HepG2 (cell line): ENCODE measurements around the gene C5orf15. TPM values are rescaled to one million over a fixed set of nuclear protein-coding genes. Genes with fewer than 3 reads are reported as not detected.

ENCODE experiments used
- ATAC-seq: fragments of 200-7000 bp; cut with Tn5 transposase; 3 replicates; pipeline ENCODE4 v1.9.1; 2020; ENCODE audit warnings: mild to moderate bottlenecking, moderate library complexity
- BruUV-seq: library from RNA; stranded (reverse); fragments of 400-500 nt; replicated peaks from 2 replicates; lab custom pipeline; 2021; lab: Mats Ljungman, UMichigan
- CTCF ChIA-PET: fragments of 300-600 bp; formaldehyde crosslinking; extraction: SDS; loops from one replicate; lab custom pipeline; 2021; ENCODE audit warnings: low total read pairs, inconsistent platforms, low intra/inter-chr PET ratio; lab: Yijun Ruan, JAX
- POLR2A ChIA-PET: fragments of 350-600 bp; sonication (Branson Sonifier 250); formaldehyde crosslinking; loops from one replicate; lab custom pipeline; 2020; ENCODE audit warnings: antibody characterized with exemption, inconsistent platforms; lab: Yijun Ruan, JAX
- DNase-seq: peaks from one replicate; pipeline ENCODE4 v3.0.0-alpha.2; 2015; ENCODE audit warnings: low spot score
- FAIRE-seq: peaks from 3 replicates; lab custom pipeline; 2011; peaks lifted over from hg19 to GRCh38; lab: Jason Lieb, UNC
- H2AFZ ChIP-seq: one replicate; pipeline ENCODE4 v1.6.1; 2011; ENCODE audit warnings: low read length, inconsistent platforms
- H3K27ac ChIP-seq: fragments of 300-600 bp; 3 replicates; pipeline ENCODE4 v1.8.0; 2011; ENCODE audit warnings: mixed run types, mild to moderate bottlenecking, mixed read lengths, low read length, inconsistent platforms; ENCODE audit not compliant: insufficient read depth; ENCODE audit errors: extremely low read length
- H3K27me3 ChIP-seq, 2 experiments: fragments of 200-600 bp in 1 of 2; 2 replicates in 1 of 2; 3 replicates in 1 of 2; pipeline versions ENCODE4 v1.6.0 to v1.8.0; 2011; ENCODE audit warnings: low read length in 2 of 2, mild to moderate bottlenecking in 2 of 2, moderate library complexity in 2 of 2, inconsistent platforms in 1 of 2; ENCODE audit not compliant: insufficient read depth in 2 of 2, control insufficient read depth in 1 of 2
- H3K36me3 ChIP-seq, 2 experiments: fragments of 200-600 bp in 1 of 2; replicated peaks in 1 of 2; 2 replicates in 1 of 2; 3 replicates in 1 of 2; pipeline versions ENCODE4 v1.5.1 to v1.8.0; 2011; ENCODE audit warnings: low read length in 2 of 2, inconsistent platforms in 1 of 2; ENCODE audit not compliant: insufficient read depth in 2 of 2, control insufficient read depth in 1 of 2
- H3K4me1 ChIP-seq: 2 replicates; pipeline ENCODE4 v1.5.1; 2012; ENCODE audit warnings: low read length, inconsistent platforms; ENCODE audit not compliant: insufficient read depth
- H3K4me2 ChIP-seq: 2 replicates; pipeline ENCODE4 v1.6.0; 2011; ENCODE audit warnings: low read depth, low read length, inconsistent platforms
- H3K4me3 ChIP-seq, 3 experiments: fragments of 200-600 bp in 1 of 3; sonication (generic), shearing (Covaris generic) in 1 of 3; replicated peaks in 1 of 3; 2 replicates each; pipeline ENCODE4 v1.5.1; 2011 to 2016; ENCODE audit warnings: low read length in 3 of 3, inconsistent platforms in 2 of 3, low read depth in 2 of 3, mild to moderate bottlenecking in 2 of 3, control low read depth in 1 of 3, mixed read lengths in 1 of 3; ENCODE audit not compliant: insufficient read depth in 1 of 3
- H3K79me2 ChIP-seq: one replicate; pipeline ENCODE4 v1.6.1; 2011; ENCODE audit warnings: low read length, inconsistent platforms; ENCODE audit not compliant: insufficient read depth
- H3K9ac ChIP-seq: 2 replicates; pipeline ENCODE4 v1.6.0; 2011; ENCODE audit warnings: mild to moderate bottlenecking, low read depth, low read length, inconsistent platforms; ENCODE audit not compliant: insufficient read depth
- H3K9me3 ChIP-seq: 2 replicates; pipeline ENCODE4 v1.5.1; 2012; ENCODE audit warnings: mild to moderate bottlenecking, low read length
- H4K20me1 ChIP-seq: 2 replicates; pipeline ENCODE4 v1.6.0; 2011; ENCODE audit warnings: inconsistent platforms, mild to moderate bottlenecking, low read length, moderate library complexity; ENCODE audit not compliant: insufficient read depth
- FOXC1 ChIP-seq: sonication (generic); formaldehyde crosslinking; IDR thresholded peaks from 2 replicates; pipeline ENCODE4 v1.8.0; 2022; ENCODE audit warnings: mild to moderate bottlenecking, missing genetic modification reagents, borderline replicate concordance
- HNRNPLL ChIP-seq: fragments of 200-400 bp; formaldehyde crosslinking; IDR thresholded peaks from 2 replicates; pipeline ENCODE4 v1.6.1; 2017; ENCODE audit warnings: mild to moderate bottlenecking, low read depth, low read length; ENCODE audit not compliant: poor library complexity, severe bottlenecking
- KLF9 ChIP-seq: IDR thresholded peaks from 2 replicates; pipeline ENCODE4 v1.6.1; 2016; ENCODE audit warnings: low read depth
- MTA1 ChIP-seq: sonication (generic); formaldehyde crosslinking; IDR thresholded peaks from 2 replicates; pipeline ENCODE4 v1.4.0; 2020; ENCODE audit warnings: missing genetic modification reagents, mild to moderate bottlenecking, borderline replicate concordance
- PHB2 ChIP-seq: fragments of 450-650 bp; IDR thresholded peaks from 2 replicates; pipeline ENCODE4 v1.6.1; 2018; ENCODE audit not compliant: partially characterized antibody
- REL ChIP-seq: sonication (generic); formaldehyde crosslinking; conservative IDR thresholded peaks from 2 replicates; pipeline ENCODE4 v1.8.0; 2022; ENCODE audit warnings: mild to moderate bottlenecking, missing genetic modification reagents, moderate library complexity
- SMAD1 ChIP-seq: sonication (generic); formaldehyde crosslinking; IDR thresholded peaks from 2 replicates; pipeline ENCODE4 v1.4.0; 2020; ENCODE audit warnings: missing genetic modification reagents, low read depth, mild to moderate bottlenecking, borderline replicate concordance
- STAG1 ChIP-seq: sonication (generic); formaldehyde crosslinking; IDR thresholded peaks from 2 replicates; pipeline ENCODE4 v1.4.0; 2020; ENCODE audit warnings: missing genetic modification reagents
- ZFP37 ChIP-seq: sonication (generic); formaldehyde crosslinking; IDR thresholded peaks from 2 replicates; pipeline ENCODE4 v1.4.0; 2020; ENCODE audit warnings: missing genetic modification reagents, borderline replicate concordance
- ZMYM4 ChIP-seq: sonication (generic); formaldehyde crosslinking; IDR thresholded peaks from 2 replicates; pipeline ENCODE4 v1.8.1; 2023; ENCODE audit warnings: mild to moderate bottlenecking, missing genetic modification reagents
- ZNF12 ChIP-seq: sonication (generic); formaldehyde crosslinking; IDR thresholded peaks from 2 replicates; pipeline ENCODE4 v1.5.0; 2020; ENCODE audit warnings: missing genetic modification reagents
- ZNF281 ChIP-seq: sonication (generic); formaldehyde crosslinking; IDR thresholded peaks from 2 replicates; pipeline ENCODE4 v1.4.0; 2020; ENCODE audit warnings: missing genetic modification reagents, borderline replicate concordance
- ZNF367 ChIP-seq: sonication (generic); formaldehyde crosslinking; IDR thresholded peaks from 2 replicates; pipeline ENCODE4 v1.4.0; 2020; ENCODE audit warnings: missing genetic modification reagents, borderline replicate concordance
- WGBS: methylation state at CpG from one replicate; pipeline ENCODE4 v1.1.6; 2017; ENCODE audit warnings: low lambda C conversion rate; 5-methylcytosine and 5-hydroxymethylcytosine counted together
- in situ Hi-C: cut with HindIII; loops from 2 replicates; pipeline ENCODE4 v1.10.0; 2017; ENCODE audit warnings: low pct_unique_long_range_greater_than_20kb; ENCODE audit not compliant: extremely low pct_ligation_motif_present
- intact Hi-C: fragments of 100-400 bp; cut with micrococcal nuclease; formaldehyde crosslinking; loops from one replicate; pipeline ENCODE4 v1.10.0; 2022; ENCODE audit not compliant: unreplicated experiment
- polyA plus RNA-seq, 8 experiments: library from polyadenylated mRNA; depleted of rRNA in 3 of 8; stranded (reverse) in 7 of 8; unstranded in 1 of 8; fragments of >200 nt; fragmentation: Illumina TruSeq in 4 of 8; extraction: Trizol in 4 of 8; gene quantifications; 2 replicates each; pipeline versions ENCODE4 v1.2.1 to v1.2.3, GENCODE V29; 2011 to 2016; ENCODE audit warnings: low read depth in 4 of 8, missing spikeins in 1 of 8, mixed read lengths in 1 of 8; ENCODE audit not compliant: insufficient read depth in 1 of 8
- total RNA-seq, 5 experiments: library from RNA; depleted of rRNA; stranded (reverse); fragments of >200 nt; fragmentation: Illumina TruSeq; extraction: Trizol; gene quantifications; 2 replicates each; pipeline ENCODE4 v1.2.3, GENCODE V29; 2016; ENCODE audit warnings: low read depth in 1 of 5
- TF ChIP-seq, protein P1 (sequence below): sonication (generic); formaldehyde crosslinking; IDR thresholded peaks from 2 replicates; pipeline ENCODE4 v1.4.0; 2020; ENCODE audit warnings: missing genetic modification reagents

C5orf15 gene
- total and polyA plus RNA-seq, 2 of the 13 experiments (the other 11 are each of a cell fraction or from before 2014, with no cell fraction given), result 58.5 to 82.7 TPM

DNA sequence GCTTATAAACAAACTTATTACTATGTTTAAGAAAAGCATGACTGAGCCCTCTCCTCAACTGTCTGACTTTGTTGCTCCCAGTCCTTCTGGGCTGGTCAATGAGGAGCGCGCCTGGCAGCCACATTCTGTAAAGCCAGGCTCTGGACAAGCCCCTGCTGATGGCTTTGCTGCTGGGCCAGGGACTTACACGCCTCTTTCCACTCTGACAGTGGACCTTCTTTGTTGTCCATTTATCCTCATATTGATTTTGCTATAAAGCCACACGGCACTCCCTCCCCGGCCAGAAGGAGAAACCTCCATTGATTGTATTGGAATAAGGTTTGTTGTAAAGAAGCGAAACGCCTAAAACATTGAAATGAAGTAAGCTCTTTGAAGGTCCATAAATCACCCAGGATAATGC, 50.6 kb downstream of the C5orf15 start:
- H3K27ac ChIP-seq, result no peak overlapping the region
- peaks cover 11% of the 10 kb centered on the region for H3K4me1 ChIP-seq
- ChIA-PET POLR2A (no interaction called here), CTCF (no interaction called here)
- no peak for TF ChIP-seq ZFP37 (CRISPR knock-in tag)
- TF ChIP-seq, protein P1, sequence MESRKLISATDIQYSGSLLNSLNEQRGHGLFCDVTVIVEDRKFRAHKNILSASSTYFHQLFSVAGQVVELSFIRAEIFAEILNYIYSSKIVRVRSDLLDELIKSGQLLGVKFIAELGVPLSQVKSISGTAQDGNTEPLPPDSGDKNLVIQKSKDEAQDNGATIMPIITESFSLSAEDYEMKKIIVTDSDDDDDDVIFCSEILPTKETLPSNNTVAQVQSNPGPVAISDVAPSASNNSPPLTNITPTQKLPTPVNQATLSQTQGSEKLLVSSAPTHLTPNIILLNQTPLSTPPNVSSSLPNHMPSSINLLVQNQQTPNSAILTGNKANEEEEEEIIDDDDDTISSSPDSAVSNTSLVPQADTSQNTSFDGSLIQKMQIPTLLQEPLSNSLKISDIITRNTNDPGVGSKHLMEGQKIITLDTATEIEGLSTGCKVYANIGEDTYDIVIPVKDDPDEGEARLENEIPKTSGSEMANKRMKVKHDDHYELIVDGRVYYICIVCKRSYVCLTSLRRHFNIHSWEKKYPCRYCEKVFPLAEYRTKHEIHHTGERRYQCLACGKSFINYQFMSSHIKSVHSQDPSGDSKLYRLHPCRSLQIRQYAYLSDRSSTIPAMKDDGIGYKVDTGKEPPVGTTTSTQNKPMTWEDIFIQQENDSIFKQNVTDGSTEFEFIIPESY (CRISPR knock-in tag), result no peak
- TF ChIP-seq MTA1 (CRISPR knock-in tag), result no peak
- TF ChIP-seq HNRNPLL, result no peak
- no peak for TF ChIP-seq ZNF281
- no peak for TF ChIP-seq STAG1
- no peak for TF ChIP-seq REL (CRISPR knock-in tag)
- TF ChIP-seq FOXC1, result no peak
- TF ChIP-seq SMAD1 (CRISPR knock-in tag), result no peak
- TF ChIP-seq ZNF12 (CRISPR knock-in tag), result no peak
- no peak for TF ChIP-seq KLF9 (CRISPR knock-in tag)
- TF ChIP-seq PHB2, result no peak
- no peak for TF ChIP-seq ZMYM4 (CRISPR knock-in tag)
- no peak for TF ChIP-seq ZNF367 (CRISPR knock-in tag)
- H4K20me1 ChIP-seq, result no peaks in the 10 kb centered on the region
- no peaks in the 10 kb centered on the region for H3K36me3 ChIP-seq
- H3K4me2 ChIP-seq, result no peak overlapping the region
- FAIRE-seq (no peak), DNase-seq (no peak), ATAC-seq (no peak)
- H3K4me3 ChIP-seq, result no peak overlapping the region
- in situ Hi-C loops, result no loop called here
- WGBS, result 41% methylated on average over 7 of the region's 7 CpGs
- peaks cover 3% of the 10 kb centered on the region in 2 experiments; a peak in 2 of 5 replicates for H3K27me3 ChIP-seq
- H3K79me2 ChIP-seq, result no peaks in the 10 kb centered on the region
- H3K9me3 ChIP-seq, result no peaks in the 10 kb centered on the region
- BruUV-seq, result no TSS peak
- H2AFZ ChIP-seq, result no peak overlapping the region
- intact Hi-C loops, result no loop called here
- H3K9ac ChIP-seq, result no peak overlapping the region
